Natural killer cell (primary cell): ENCODE results near the gene CDK11B. TPM values are rescaled to one million over a fixed set of nuclear protein-coding genes. Genes with fewer than 3 reads are reported as not detected.
"Not testable (repeated sequence)": the region's sequence is repeated elsewhere in the genome, so short reads cannot be mapped to it uniquely, and the experiment has no call there.

Experiments used
- ATAC-seq, 3 donors: fragments of 150-1000 bp in 2 of 3; fragments of 200-7000 bp in 1 of 3; cut with Tn5 transposase; 1 replicate in 1 of 3; 2 replicates in 2 of 3; pipeline ENCODE4 v1.10.0; 2021; ENCODE audit warnings: mild to moderate bottlenecking in 2 of 3, moderate library complexity in 2 of 3
- DNase-seq, 2 donors: peaks; one replicate each; pipeline versions ENCODE4 v3.0.0 to v3.0.0-alpha.2; 2013 to 2021; ENCODE audit warnings: mixed read lengths in 1 of 2
- H3K27ac ChIP-seq: one replicate; pipeline ENCODE4 v1.5.1; 2013; ENCODE audit warnings: mild to moderate bottlenecking, low read length
- H3K27me3 ChIP-seq: one replicate; pipeline ENCODE4 v1.6.1; 2013; ENCODE audit warnings: low read length; ENCODE audit not compliant: control insufficient read depth, insufficient read depth
- H3K36me3 ChIP-seq: one replicate; pipeline ENCODE4 v1.6.1; 2013; ENCODE audit warnings: low read length; ENCODE audit not compliant: control insufficient read depth, insufficient read depth
- H3K4me1 ChIP-seq: one replicate; pipeline ENCODE4 v1.6.1; 2013; ENCODE audit warnings: low read length; ENCODE audit not compliant: control insufficient read depth, insufficient read depth
- H3K4me3 ChIP-seq: one replicate; pipeline ENCODE4 v1.5.1; 2013; ENCODE audit warnings: low read length
- H3K9me3 ChIP-seq: one replicate; pipeline ENCODE4 v1.6.1; 2013; ENCODE audit warnings: low read length; ENCODE audit not compliant: control insufficient read depth, insufficient read depth
- H3K27ac Mint-ChIP-seq, 2 donors: one replicate each; pipeline ENCODE4 v1.8.0; 2022; ENCODE audit warnings: mild to moderate bottlenecking in 2 of 2, mixed read lengths in 2 of 2, moderate library complexity in 1 of 2
- H3K27me3 Mint-ChIP-seq, 2 donors: one replicate each; pipeline ENCODE4 v1.8.0; 2022; ENCODE audit warnings: low read depth in 2 of 2, mixed read lengths in 2 of 2
- H3K36me3 Mint-ChIP-seq: one replicate; pipeline ENCODE4 v1.8.0; 2022; ENCODE audit warnings: mixed read lengths
- H3K4me1 Mint-ChIP-seq, 2 donors: one replicate each; pipeline ENCODE4 v1.8.0; 2022; ENCODE audit warnings: mixed read lengths in 2 of 2
- H3K4me3 Mint-ChIP-seq: one replicate; pipeline ENCODE4 v1.8.0; 2022; ENCODE audit warnings: mild to moderate bottlenecking, moderate library complexity, mixed read lengths
- H3K9me3 Mint-ChIP-seq, 2 donors: one replicate each; pipeline ENCODE4 v1.8.0; 2022; ENCODE audit warnings: mixed read lengths in 2 of 2
- WGBS: methylation state at CpG from one replicate; pipeline ENCODE4 v1.1.7; 2013; ENCODE audit warnings: missing lambda C conversion rate; ENCODE audit not compliant: insufficient coverage; 5-methylcytosine and 5-hydroxymethylcytosine counted together
- intact Hi-C: fragments of 100-400 bp; cut with micrococcal nuclease; formaldehyde crosslinking; loops from one replicate; pipeline ENCODE4 v1.14.2; 2022
- total RNA-seq, 4 donors: library from RNA; stranded (reverse); fragments of 120-200 nt in 1 of 4; gene quantifications; one replicate each; pipeline versions ENCODE4 v1.2.3 to v1.2.4, GENCODE V29; 2013 to 2022
- TF ChIP-seq, protein P1 (sequence below): fragments of 200-600 bp; IDR thresholded peaks from one replicate; pipeline ENCODE4 v1.8.0; 2022; ENCODE audit warnings: antibody characterized with exemption

Gene CDK11B
- total RNA-seq, 3 donors from 2014 or later (not counting 1 experiment from before 2014, with no cell fraction given) = 49.6 to 65.9 (median 50.2) TPM

GRCh38 chr1:1664941-1665814 lies 6.4 kb upstream of the CDK11B start:
- Mint-ChIP-seq H3K27me3 (no peaks in the 10 kb centered on the region), H3K4me1 (no peaks in the 10 kb centered on the region), H3K4me3 (no peak overlapping the region), H3K36me3 (no peaks in the 10 kb centered on the region), H3K27ac (no peak overlapping the region), H3K9me3 (no peaks in the 10 kb centered on the region)
- 96% methylated on average over 26 of the region's 27 CpGs for WGBS
- TF ChIP-seq, protein P1, sequence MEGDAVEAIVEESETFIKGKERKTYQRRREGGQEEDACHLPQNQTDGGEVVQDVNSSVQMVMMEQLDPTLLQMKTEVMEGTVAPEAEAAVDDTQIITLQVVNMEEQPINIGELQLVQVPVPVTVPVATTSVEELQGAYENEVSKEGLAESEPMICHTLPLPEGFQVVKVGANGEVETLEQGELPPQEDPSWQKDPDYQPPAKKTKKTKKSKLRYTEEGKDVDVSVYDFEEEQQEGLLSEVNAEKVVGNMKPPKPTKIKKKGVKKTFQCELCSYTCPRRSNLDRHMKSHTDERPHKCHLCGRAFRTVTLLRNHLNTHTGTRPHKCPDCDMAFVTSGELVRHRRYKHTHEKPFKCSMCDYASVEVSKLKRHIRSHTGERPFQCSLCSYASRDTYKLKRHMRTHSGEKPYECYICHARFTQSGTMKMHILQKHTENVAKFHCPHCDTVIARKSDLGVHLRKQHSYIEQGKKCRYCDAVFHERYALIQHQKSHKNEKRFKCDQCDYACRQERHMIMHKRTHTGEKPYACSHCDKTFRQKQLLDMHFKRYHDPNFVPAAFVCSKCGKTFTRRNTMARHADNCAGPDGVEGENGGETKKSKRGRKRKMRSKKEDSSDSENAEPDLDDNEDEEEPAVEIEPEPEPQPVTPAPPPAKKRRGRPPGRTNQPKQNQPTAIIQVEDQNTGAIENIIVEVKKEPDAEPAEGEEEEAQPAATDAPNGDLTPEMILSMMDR = peak; percentile 26
- Histone ChIP-seq H3K4me1 (peaks cover 3% of the 10 kb centered on the region), H3K27me3 (no peaks in the 10 kb centered on the region), H3K9me3 (no peaks in the 10 kb centered on the region), H3K36me3 (peaks cover 32% of the 10 kb centered on the region), H3K4me3 (no peak overlapping the region), H3K27ac (no peak overlapping the region)
- no peak for DNase-seq
- intact Hi-C loops = no loop called here
- ATAC-seq = no peak

- H3K4me3 Mint-ChIP-seq, H3K27ac Mint-ChIP-seq, ATAC-seq, H3K4me3 ChIP-seq, H3K27ac ChIP-seq, intact Hi-C loops, H3K27me3 Mint-ChIP-seq, H3K4me1 Mint-ChIP-seq, H3K27me3 ChIP-seq, H3K36me3 Mint-ChIP-seq, DNase-seq, H3K9me3 Mint-ChIP-seq, H3K9me3 ChIP-seq, H3K4me1 ChIP-seq: not testable (repeated sequence)
- H3K36me3 ChIP-seq = peaks cover 25% of the 10 kb centered on the region
- 0% methylated on average over 1 of the region's 11 CpGs for WGBS
These were observed 5.5 kb upstream of the CDK11B start for GRCh38 chr1:1664318-1664717.

GRCh38 chr1:1662830-1663560 lies 4.2 kb upstream of the CDK11B start:
- DNase-seq, H3K27me3 ChIP-seq, ATAC-seq, H3K27ac Mint-ChIP-seq, H3K4me1 Mint-ChIP-seq, H3K36me3 Mint-ChIP-seq, H3K9me3 Mint-ChIP-seq, H3K9me3 ChIP-seq, intact Hi-C loops, H3K4me3 Mint-ChIP-seq, H3K4me3 ChIP-seq, H3K27me3 Mint-ChIP-seq, H3K27ac ChIP-seq: not testable (repeated sequence)
- WGBS = 86% methylated on average over 15 of the region's 15 CpGs
- peaks cover 11% of the 10 kb centered on the region for H3K4me1 ChIP-seq
- peaks cover 19% of the 10 kb centered on the region for H3K36me3 ChIP-seq

GRCh38 chr1:1662392-1662791 lies 3.6 kb upstream of the CDK11B start:
- H3K27ac ChIP-seq, H3K4me3 ChIP-seq, DNase-seq, H3K27me3 ChIP-seq, intact Hi-C loops, H3K4me1 Mint-ChIP-seq, ATAC-seq, H3K27ac Mint-ChIP-seq, H3K36me3 Mint-ChIP-seq, H3K9me3 ChIP-seq, H3K27me3 Mint-ChIP-seq, H3K4me3 Mint-ChIP-seq, H3K9me3 Mint-ChIP-seq: not testable (repeated sequence)
- peaks cover 13% of the 10 kb centered on the region for H3K4me1 ChIP-seq
- 88% methylated on average over 4 of the region's 9 CpGs for WGBS
- H3K36me3 ChIP-seq = peaks cover 19% of the 10 kb centered on the region

DNA sequence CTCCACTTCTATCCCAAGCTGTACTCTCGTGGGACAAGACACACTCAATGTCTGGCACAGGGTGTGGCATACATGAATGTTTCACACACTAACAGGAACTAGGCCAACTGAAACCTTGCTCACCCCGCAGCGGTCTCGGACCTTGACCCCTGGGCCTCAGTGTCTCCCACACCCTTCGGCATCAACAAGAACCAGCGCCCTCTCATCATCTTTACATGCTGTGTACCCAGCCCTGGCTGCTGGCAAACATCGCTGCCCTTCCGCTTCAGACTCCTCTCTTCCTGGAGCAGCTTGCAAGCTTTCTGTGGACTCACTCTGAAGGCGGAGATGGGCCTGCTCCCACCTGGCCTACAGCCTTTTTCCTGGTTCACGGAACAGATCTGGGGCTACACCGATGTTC lies 10.5 kb downstream of the CDK11B start:
- not testable (repeated sequence) for H3K9me3 ChIP-seq, H3K4me1 ChIP-seq, H3K27ac ChIP-seq, H3K4me3 Mint-ChIP-seq, DNase-seq, H3K27ac Mint-ChIP-seq, H3K9me3 Mint-ChIP-seq, H3K4me1 Mint-ChIP-seq, H3K27me3 ChIP-seq, ATAC-seq, H3K4me3 ChIP-seq, H3K27me3 Mint-ChIP-seq
- 97% methylated on average over 11 of the region's 11 CpGs for WGBS
- H3K36me3 Mint-ChIP-seq = peaks cover 32% of the 10 kb centered on the region
- H3K36me3 ChIP-seq = peaks cover 35% of the 10 kb centered on the region
- intact Hi-C loops = loop anchor here (5.0 kb wide), 1 partner anchor 69 kb away; no protein-coding TSS in a partner anchor

DNA sequence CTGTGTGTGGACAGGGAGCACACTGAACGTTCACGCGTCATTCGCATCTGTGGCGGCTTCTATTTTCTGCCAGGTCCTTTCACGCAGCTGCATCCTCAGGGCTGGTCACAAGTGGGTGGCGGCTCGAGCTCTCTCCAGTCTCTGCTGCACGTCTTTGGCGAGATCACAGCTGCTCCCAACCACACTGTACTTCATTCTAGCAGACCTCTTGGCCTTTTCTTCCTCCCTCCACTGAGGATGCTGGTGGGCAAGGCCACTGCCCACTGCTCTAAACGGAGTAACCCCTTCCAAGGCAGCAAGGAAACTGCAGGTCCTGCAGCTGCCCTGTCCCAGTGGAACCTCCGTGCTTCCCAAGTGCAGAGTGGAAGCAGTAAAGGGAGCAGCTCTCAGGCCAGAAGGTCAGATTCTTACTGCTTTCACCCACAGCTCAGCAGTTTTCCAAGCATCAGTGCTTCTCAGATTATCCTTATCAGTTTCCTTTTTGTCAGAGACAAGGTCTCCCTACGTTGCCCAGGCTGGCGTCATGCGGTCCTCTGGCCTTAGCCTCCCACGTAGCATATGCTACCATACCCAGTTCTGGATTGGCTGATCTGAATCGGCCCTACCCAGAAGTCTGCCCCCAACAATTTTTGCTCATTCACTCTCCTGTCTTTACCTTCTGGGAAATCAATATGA lies 11.1 kb downstream of the CDK11B start:
- H3K4me3 Mint-ChIP-seq, H3K27ac ChIP-seq, DNase-seq, H3K27me3 ChIP-seq, H3K4me1 ChIP-seq, H3K4me3 ChIP-seq, H3K27me3 Mint-ChIP-seq, H3K9me3 ChIP-seq, H3K4me1 Mint-ChIP-seq, H3K9me3 Mint-ChIP-seq, ATAC-seq: not testable (repeated sequence)
- 96% methylated on average over 16 of the region's 17 CpGs for WGBS
- intact Hi-C loops = loop anchor here (5.0 kb wide), 1 partner anchor 70 kb away; no protein-coding TSS in a partner anchor
- peaks cover 35% of the 10 kb centered on the region for H3K36me3 ChIP-seq
- H3K27ac Mint-ChIP-seq = peak overlapping the region in 1 of 2 donors; percentile 50
- H3K36me3 Mint-ChIP-seq = peaks cover 32% of the 10 kb centered on the region
